SK-N-SH treated with all-trans-retinoic acid at 6 μM for 48 hours (cell line): ENCODE measurements around the gene AGGF1.

ENCODE experiments used
- ARNTL ChIP-seq: fragments of 450-650 bp; formaldehyde crosslinking; IDR thresholded peaks from 2 replicates; pipeline ENCODE4 v1.5.0; 2020; ENCODE audit warnings: low read depth, mild to moderate bottlenecking, moderate library complexity, borderline replicate concordance
- BACH2 ChIP-seq: fragments of 250-450 bp; sonication (Bioruptor Pico); IDR thresholded peaks from 2 replicates; pipeline ENCODE4 v1.9.0; 2021; ENCODE audit warnings: mild to moderate bottlenecking, borderline replicate concordance
- CSRNP3 ChIP-seq: fragments of 250-450 bp; sonication (Bioruptor Pico); IDR thresholded peaks from 2 replicates; pipeline ENCODE4 v1.5.1; 2021; ENCODE audit warnings: mild to moderate bottlenecking, moderate library complexity
- ESRRG ChIP-seq: fragments of 250-450 bp; sonication (Bioruptor Pico); IDR thresholded peaks from 2 replicates; pipeline ENCODE4 v1.6.1; 2021; ENCODE audit warnings: mild to moderate bottlenecking
- ISL1 ChIP-seq: fragments of 250-450 bp; sonication (Bioruptor Pico); IDR thresholded peaks from 2 replicates; pipeline ENCODE4 v2.1.2; 2022; ENCODE audit warnings: mild to moderate bottlenecking, moderate library complexity
- OSR1 ChIP-seq: fragments of 250-450 bp; sonication (Bioruptor Pico); IDR thresholded peaks from 2 replicates; pipeline ENCODE4 v1.8.0; 2022; ENCODE audit warnings: moderate library complexity, mild to moderate bottlenecking, inconsistent platforms
- PATZ1 ChIP-seq: fragments of 250-450 bp; sonication (Bioruptor Pico); IDR thresholded peaks from 2 replicates; pipeline ENCODE4 v1.8.0; 2020; ENCODE audit warnings: mild to moderate bottlenecking, moderate library complexity, borderline replicate concordance
- SNAI2 ChIP-seq: fragments of 250-450 bp; sonication (Bioruptor Pico); IDR thresholded peaks from 2 replicates; pipeline ENCODE4 v1.5.0; 2020; ENCODE audit warnings: mild to moderate bottlenecking, moderate library complexity
- ZFP3 ChIP-seq: fragments of 250-450 bp; sonication (Bioruptor Pico); IDR thresholded peaks from 2 replicates; pipeline ENCODE4 v1.5.0; 2020; ENCODE audit warnings: mild to moderate bottlenecking, moderate library complexity
- ZFP30 ChIP-seq: fragments of 450-650 bp; formaldehyde crosslinking; IDR thresholded peaks from 2 replicates; pipeline ENCODE4 v1.5.0; 2022; ENCODE audit warnings: mild to moderate bottlenecking, moderate library complexity

GRCh38 chr5:77104813-77105212 lies 74.6 kb downstream of the AGGF1 start:
- TF ChIP-seq ZFP3 (no peak), ZFP30 (CRISPR knock-in tag) (no peak), OSR1 (CRISPR knock-in tag) (no peak), PATZ1 (CRISPR knock-in tag) (no peak), ISL1 (CRISPR knock-in tag) (no peak), BACH2 (CRISPR knock-in tag) (no peak), ESRRG (no peak), CSRNP3 (CRISPR knock-in tag) (no peak), SNAI2 (CRISPR knock-in tag) (no peak), ARNTL (CRISPR knock-in tag) (no peak)
